Hepatocyte (in vitro differentiated cells): ENCODE measurements around the gene IL27RA.

Experiments used
- EZH2phosphoT487 ChIP-seq: fragments of 200-600 bp; sonication (generic); IDR thresholded peaks from one replicate; pipeline ENCODE4 v1.6.1; 2018; ENCODE audit warnings: antibody characterized with exemption, mild to moderate bottlenecking, low read depth, moderate library complexity; ENCODE audit not compliant: unreplicated experiment, severe bottlenecking
- TF ChIP-seq, protein P1 (sequence below): fragments of 200-600 bp; sonication (generic); IDR thresholded peaks from 2 replicates; pipeline ENCODE4 v1.5.1; 2016; ENCODE audit warnings: antibody characterized with exemption, mild to moderate bottlenecking; ENCODE audit not compliant: poor library complexity

DNA sequence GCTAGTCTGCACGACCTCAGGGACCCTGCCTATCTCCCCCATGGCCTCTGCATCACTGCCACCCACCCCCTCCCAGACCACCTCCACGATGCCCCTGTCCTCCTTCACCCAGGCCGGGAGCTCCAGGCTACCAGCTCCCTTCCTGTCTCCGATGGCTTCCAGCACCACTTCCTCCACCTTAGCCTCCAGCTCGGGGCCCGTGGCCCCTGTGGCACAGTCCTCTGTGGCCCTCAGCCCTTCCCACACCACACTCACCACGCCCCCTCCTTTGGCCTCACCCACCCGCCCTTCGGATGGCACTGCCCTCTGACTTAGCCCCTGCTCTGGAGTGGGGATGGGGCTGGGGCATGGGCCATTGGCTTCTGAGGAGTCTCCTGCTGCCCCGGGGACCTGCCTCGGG lies 23.2 kb downstream of the IL27RA start:
- TF ChIP-seq, protein P1, sequence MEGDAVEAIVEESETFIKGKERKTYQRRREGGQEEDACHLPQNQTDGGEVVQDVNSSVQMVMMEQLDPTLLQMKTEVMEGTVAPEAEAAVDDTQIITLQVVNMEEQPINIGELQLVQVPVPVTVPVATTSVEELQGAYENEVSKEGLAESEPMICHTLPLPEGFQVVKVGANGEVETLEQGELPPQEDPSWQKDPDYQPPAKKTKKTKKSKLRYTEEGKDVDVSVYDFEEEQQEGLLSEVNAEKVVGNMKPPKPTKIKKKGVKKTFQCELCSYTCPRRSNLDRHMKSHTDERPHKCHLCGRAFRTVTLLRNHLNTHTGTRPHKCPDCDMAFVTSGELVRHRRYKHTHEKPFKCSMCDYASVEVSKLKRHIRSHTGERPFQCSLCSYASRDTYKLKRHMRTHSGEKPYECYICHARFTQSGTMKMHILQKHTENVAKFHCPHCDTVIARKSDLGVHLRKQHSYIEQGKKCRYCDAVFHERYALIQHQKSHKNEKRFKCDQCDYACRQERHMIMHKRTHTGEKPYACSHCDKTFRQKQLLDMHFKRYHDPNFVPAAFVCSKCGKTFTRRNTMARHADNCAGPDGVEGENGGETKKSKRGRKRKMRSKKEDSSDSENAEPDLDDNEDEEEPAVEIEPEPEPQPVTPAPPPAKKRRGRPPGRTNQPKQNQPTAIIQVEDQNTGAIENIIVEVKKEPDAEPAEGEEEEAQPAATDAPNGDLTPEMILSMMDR = no peak
- no peak for TF ChIP-seq EZH2phosphoT487
